ENCODE results near the gene DSG2. TPM values are rescaled to one million over a fixed set of nuclear protein-coding genes. Genes with fewer than 3 reads are reported as not detected.

The DSG2 gene
- total RNA-seq, 1 experiment from 2014 or later = 123 TPM

DNA sequence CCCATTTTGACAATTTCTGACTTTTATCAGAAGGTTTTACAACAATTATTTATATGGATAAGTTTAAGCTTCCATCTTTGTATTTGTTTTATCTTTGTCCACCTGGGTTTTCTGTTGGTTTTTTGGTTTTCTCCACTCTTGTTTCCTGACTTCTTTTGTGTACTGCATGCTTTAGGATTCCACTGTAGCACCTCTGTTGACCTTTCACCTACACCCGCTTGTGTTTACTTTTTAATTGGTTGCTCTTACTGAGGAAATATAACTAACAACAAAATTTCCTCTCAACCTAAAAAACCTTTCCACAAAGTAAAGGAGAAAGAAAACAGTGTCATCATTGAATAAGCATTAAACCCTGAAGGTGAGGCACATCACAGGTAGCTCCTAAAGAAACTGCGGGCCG is 53.9 kb downstream of the DSG2 start:
- ChIA-PET RAD21 (ENCODE audit: low non-redundant PET in 1 of 2, low total read pairs in 2 of 2, uncharacterized antibody in 2 of 2, unreplicated experiment in 2 of 2) (interaction anchor here in 1 of 2 experiments (0.7 kb wide), 1 partner anchor 310 kb away, joined by 4 read pairs; no protein-coding TSS in a partner anchor), CTCF (no interaction called here), POLR2A (no interaction called here)
- Histone ChIP-seq H3K9me3 (ENCODE audit: control insufficient read depth in 1 of 2, insufficient read depth in 1 of 2, low read depth in 1 of 2, low read length in 2 of 2) (no peaks in the 10 kb centered on the region), H3K9ac (ENCODE audit: low read length) (no peak overlapping the region), H3K4me2 (ENCODE audit: low read length) (no peak overlapping the region), H3K4me3 (replicated peaks in 1 of 2; ENCODE audit: low read depth in 1 of 2, low read length in 2 of 2) (no peak overlapping the region), H3K4me1 (ENCODE audit: control insufficient read depth in 1 of 2, insufficient read depth in 2 of 2, low read length in 2 of 2) (no peaks in the 10 kb centered on the region; a peak in 1 of 4 replicates), H3K79me2 (ENCODE audit: insufficient read depth, low read length) (no peaks in the 10 kb centered on the region), H4K20me1 (ENCODE audit: insufficient read depth) (no peaks in the 10 kb centered on the region), H3K27me3 (ENCODE audit: insufficient read depth, low read length) (no peaks in the 10 kb centered on the region), H3K36me3 (ENCODE audit: control insufficient read depth in 1 of 2, insufficient read depth in 2 of 2, low read length in 2 of 2) (peaks cover 0 to 3% of the 10 kb centered on the region in 2 experiments; a peak in 1 of 4 replicates), H2AFZ (ENCODE audit: low read depth, low read length, poor library complexity, severe bottlenecking) (no peak overlapping the region), H3K9me2 (ENCODE audit: insufficient read depth) (no peaks in the 10 kb centered on the region), H3K27ac (ENCODE audit: low read depth, low read length) (no peak overlapping the region)
- ATAC-seq (no peak), DNase-seq (ENCODE audit: low read depth, low spot score) (no peak)
- BruUV-seq (replicated peaks) = no TSS peak
- intact Hi-C loops (cut with micrococcal nuclease) = loop anchor here (1.0 to 10.0 kb wide), 2 partner anchors 267 to 523 kb away; no protein-coding TSS in a partner anchor
- TF ChIP-seq YY1 (IDR thresholded peaks at IDR 0.05; ENCODE audit: extremely low read depth, insufficient replicate concordance, low read depth, low read length) = no peak
- TF ChIP-seq EGR1 (IDR thresholded peaks at IDR 0.05; ENCODE audit: low read depth) = no peak
- no peak for TF ChIP-seq POLR2AphosphoS5 (IDR thresholded peaks at IDR 0.05; ENCODE audit: low read depth, low read length)
- no peak for TF ChIP-seq CBX3 (IDR thresholded peaks at IDR 0.05; ENCODE audit: low read depth)
- no peak for TF ChIP-seq SRF (IDR thresholded peaks at IDR 0.05; ENCODE audit: low read depth)
- TF ChIP-seq JUND (IDR thresholded peaks at IDR 0.05) = no peak
- TF ChIP-seq ZNF274 (IDR thresholded peaks at IDR 0.05; ENCODE audit: low read depth, low read length) = no peak
- no peak for TF ChIP-seq FOSL1 (IDR thresholded peaks at IDR 0.05; ENCODE audit: low read depth)
- TF ChIP-seq, protein P1, sequence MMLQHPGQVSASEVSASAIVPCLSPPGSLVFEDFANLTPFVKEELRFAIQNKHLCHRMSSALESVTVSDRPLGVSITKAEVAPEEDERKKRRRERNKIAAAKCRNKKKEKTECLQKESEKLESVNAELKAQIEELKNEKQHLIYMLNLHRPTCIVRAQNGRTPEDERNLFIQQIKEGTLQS (IDR thresholded peaks at IDR 0.05) = no peak
- TF ChIP-seq SIN3A (IDR thresholded peaks at IDR 0.05; ENCODE audit: low read depth) = no peak
- no peak for TF ChIP-seq EZH2 (IDR thresholded peaks at IDR 0.05)
- no peak for TF ChIP-seq CEBPB (IDR thresholded peaks at IDR 0.05; ENCODE audit: low read depth)
- TF ChIP-seq, protein P2, sequence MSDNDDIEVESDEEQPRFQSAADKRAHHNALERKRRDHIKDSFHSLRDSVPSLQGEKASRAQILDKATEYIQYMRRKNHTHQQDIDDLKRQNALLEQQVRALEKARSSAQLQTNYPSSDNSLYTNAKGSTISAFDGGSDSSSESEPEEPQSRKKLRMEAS (IDR thresholded peaks at IDR 0.05) = no peak
- no peak for TF ChIP-seq EZH2phosphoT487 (IDR thresholded peaks at IDR 0.05; ENCODE audit: borderline replicate concordance)
- TF ChIP-seq, protein P3, sequence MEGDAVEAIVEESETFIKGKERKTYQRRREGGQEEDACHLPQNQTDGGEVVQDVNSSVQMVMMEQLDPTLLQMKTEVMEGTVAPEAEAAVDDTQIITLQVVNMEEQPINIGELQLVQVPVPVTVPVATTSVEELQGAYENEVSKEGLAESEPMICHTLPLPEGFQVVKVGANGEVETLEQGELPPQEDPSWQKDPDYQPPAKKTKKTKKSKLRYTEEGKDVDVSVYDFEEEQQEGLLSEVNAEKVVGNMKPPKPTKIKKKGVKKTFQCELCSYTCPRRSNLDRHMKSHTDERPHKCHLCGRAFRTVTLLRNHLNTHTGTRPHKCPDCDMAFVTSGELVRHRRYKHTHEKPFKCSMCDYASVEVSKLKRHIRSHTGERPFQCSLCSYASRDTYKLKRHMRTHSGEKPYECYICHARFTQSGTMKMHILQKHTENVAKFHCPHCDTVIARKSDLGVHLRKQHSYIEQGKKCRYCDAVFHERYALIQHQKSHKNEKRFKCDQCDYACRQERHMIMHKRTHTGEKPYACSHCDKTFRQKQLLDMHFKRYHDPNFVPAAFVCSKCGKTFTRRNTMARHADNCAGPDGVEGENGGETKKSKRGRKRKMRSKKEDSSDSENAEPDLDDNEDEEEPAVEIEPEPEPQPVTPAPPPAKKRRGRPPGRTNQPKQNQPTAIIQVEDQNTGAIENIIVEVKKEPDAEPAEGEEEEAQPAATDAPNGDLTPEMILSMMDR (IDR thresholded peaks at IDR 0.05 in 2 of 3, conservative IDR thresholded peaks at IDR 0.05 in 1 of 3; ENCODE audit: borderline replicate concordance in 1 of 3, insufficient read depth in 1 of 3, low read depth in 2 of 3, low read length in 2 of 3) = no peak
- no peak for TF ChIP-seq RAD21 (IDR thresholded peaks at IDR 0.05; ENCODE audit: low read depth)
- no peak for TF ChIP-seq POLR2A (IDR thresholded peaks at IDR 0.05; ENCODE audit: borderline replicate concordance, extremely low read depth, insufficient read depth, insufficient read length)

All from HCT116 (cell line).